NCI-H748 (cell line): ENCODE results near the gene TPM2.

Experiments
- DNase-seq: peaks from one replicate; lab custom pipeline; 2025; ENCODE audit not compliant: unreplicated experiment; lab: John Stamatoyannopoulos, UW

The TPM2 gene

DNA sequence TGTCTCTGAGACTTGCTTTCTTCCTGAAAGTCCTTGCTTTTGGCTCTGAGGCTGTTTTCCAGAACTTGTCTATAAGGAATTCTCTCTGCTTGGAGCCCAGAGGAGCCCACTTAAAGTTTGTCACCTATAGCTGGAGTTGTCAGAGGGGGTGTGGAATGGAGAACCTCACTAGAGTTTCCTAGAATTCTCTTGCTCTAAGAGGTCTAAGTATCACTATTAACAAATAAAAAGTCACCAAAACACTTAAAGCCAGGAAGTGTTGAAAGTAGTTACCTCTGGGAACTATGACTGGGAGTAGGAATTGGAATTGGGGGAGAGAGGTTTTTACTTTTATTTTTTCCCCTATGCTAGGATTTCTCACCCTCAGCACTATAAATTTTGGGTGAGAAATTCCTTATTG is 54.0 kb downstream of the TPM2 start:
- no peak for DNase-seq
